GM18868 (cell line): ENCODE data around the gene TRIM22.
"Not testable (repeated sequence)": the region's sequence is repeated elsewhere in the genome, so short reads cannot be mapped to it uniquely, and the experiment has no call there.

Source experiments
- ATAC-seq: cut with Tn5 transposase; IDR thresholded peaks from one replicate; pipeline ENCODE4 v1.9.1; 2021; ENCODE audit warnings: mild to moderate bottlenecking, moderate library complexity; ENCODE audit not compliant: unreplicated experiment

The TRIM22 gene, protein sequence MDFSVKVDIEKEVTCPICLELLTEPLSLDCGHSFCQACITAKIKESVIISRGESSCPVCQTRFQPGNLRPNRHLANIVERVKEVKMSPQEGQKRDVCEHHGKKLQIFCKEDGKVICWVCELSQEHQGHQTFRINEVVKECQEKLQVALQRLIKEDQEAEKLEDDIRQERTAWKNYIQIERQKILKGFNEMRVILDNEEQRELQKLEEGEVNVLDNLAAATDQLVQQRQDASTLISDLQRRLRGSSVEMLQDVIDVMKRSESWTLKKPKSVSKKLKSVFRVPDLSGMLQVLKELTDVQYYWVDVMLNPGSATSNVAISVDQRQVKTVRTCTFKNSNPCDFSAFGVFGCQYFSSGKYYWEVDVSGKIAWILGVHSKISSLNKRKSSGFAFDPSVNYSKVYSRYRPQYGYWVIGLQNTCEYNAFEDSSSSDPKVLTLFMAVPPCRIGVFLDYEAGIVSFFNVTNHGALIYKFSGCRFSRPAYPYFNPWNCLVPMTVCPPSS

DNA sequence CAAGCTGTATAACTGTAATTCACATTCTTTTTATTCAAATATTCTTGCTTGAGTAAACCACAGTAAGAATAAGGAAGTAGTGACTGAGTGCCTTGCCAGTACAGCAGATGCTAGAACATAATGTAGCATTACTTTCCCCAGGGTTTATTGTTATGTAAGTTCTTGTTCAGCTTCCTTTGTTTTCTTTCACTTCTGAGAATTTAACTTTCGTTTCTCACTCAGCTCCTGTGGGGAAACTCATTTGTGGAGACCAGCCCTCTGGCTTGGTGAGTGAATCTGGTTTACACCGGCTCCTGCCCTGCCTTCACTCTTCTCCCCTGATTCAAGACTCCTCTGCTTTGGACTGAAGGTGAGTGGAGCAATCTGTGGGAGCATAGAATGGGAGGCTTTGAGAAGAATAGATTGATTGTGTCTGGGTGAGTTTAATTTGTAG is at the start of gene TRIM22:
Gene TRIM22 (plus strand): TSS at position 240 of the 433 bp plus-strand sequence. CDS start 6,443 bp downstream, outside the sequence.
- peak; percentile 71 for ATAC-seq

DNA sequence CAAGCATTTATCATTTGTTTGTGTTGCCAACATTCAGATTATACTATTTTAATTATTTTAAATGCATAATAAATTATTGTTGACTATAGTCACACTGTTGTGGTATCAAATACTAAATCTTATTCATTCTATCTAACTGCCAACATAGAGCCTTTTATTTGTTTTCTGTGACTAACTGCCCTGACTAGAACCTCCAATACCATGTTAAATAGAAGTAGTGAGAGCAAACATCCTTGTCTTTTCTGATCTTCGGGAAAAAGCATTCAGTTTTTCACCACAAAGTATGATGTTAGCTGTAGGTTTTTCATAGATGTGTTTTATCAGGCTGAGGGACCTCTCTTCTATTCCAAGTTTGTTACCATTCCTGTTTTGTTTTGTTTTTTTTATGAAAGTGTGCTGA is 49.6 kb upstream of the TRIM22 start:
- ATAC-seq, result no peak

DNA sequence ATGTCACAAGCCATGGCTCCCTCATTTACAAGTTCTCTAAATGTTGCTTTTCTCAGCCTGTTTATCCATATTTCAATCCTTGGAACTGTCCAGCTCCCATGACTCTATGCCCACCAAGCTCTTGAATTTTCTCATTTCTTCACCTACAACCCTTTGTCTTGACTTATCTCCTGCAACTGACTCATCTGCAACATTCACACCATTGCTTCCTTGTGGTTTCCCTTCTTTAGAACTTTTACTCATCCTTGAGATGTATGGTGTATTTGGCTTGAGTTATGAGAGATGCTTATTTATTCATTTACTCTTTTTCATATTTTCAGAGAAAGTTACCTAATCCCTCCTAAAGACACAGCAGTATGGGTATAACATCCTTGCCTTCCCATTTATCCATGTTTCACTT is 46.0 kb upstream of the TRIM22 start:
- no peak for ATAC-seq

DNA sequence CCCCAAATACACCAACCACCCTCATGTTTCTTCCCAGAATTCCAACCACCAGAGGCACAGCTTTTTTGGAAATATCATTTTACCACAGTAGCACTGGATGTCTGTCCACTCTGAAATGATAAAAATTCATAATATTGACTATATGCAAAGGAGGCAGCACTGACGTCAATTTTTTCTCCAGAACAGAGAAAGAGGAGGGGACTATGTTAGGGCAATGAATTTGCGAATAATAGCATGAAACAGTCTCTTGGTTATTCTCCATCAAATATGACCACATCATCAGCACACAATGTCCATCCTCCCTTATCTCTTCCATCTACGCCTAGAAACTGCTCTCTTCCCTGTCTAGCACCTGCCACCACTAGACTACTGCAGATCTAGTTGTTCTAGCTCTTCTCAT is 43.5 kb upstream of the TRIM22 start:
- ATAC-seq, result no peak

DNA sequence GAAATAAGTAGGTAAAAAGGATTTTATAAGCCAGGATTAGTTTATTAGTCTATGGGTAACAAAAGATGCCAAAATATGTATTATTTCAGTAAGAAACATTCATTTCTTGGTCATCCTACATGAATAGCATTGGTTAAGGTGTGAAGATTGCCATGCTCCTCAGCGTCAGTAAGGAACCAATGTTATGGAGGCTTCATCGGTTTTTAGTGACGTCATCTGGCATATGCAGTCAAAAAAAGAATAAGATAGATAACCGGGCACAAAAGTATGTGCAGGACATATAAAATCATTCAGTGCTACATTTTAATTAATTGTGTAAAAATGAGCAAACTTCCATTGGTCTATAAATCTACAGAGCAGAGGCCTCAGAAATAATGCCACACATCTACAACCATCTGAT is 34.1 kb upstream of the TRIM22 start:
- no peak for ATAC-seq

DNA sequence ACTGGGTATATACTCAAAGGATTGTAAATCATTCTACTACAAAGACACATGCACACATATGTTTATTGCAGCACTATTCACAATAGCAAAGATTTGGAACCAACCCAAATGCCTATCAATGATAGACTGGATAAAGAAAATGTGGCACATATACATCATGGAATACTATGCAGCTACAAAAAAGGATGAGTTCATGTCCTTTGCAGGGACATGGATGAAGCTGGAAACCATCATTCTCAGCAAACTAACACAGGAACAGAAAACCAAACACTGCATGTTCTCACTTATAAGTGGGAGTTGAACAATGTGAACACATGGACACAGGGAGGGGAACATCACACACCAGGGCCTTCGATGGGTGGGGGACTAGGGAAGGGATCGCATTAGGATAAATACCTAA is 32.6 kb upstream of the TRIM22 start:
- ATAC-seq, result not testable (repeated sequence)

DNA sequence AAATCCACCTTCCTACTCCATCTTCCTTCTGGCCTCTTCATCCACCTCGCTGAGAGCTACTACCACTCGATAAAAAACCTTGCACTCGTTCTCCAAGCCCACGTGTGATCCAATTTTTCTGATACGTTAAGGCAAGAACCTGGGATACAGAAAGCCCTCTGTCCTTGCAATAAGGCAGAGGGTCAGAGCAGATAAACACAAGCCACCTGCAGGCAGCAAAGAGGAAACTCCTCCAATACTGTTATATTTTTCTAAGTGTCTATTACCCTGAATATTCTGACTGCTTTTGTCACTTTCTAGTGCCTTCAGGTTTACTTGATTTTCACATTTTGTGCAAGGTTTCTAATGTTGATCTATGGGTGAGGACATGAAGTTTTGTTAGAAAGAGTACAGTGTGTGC is 31.3 kb upstream of the TRIM22 start:
- no peak for ATAC-seq

DNA sequence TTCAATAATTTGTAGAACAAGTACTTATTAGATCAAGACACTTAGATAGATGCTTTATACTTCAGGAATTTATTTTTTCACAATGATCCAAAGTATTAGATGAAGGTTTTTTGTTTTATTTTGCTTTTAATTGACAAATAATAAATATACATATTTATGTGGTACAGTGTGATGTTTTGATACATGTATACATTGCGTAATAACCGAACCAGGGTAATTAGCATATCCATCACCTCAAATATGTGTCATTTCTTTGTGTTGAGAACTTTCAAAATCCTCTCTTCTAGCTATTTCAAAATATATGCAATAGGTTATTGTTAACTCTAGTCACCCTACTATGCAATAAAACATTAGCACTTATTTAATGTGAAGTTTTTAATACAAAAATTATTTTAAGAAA is 26.1 kb upstream of the TRIM22 start:
- no peak for ATAC-seq

DNA sequence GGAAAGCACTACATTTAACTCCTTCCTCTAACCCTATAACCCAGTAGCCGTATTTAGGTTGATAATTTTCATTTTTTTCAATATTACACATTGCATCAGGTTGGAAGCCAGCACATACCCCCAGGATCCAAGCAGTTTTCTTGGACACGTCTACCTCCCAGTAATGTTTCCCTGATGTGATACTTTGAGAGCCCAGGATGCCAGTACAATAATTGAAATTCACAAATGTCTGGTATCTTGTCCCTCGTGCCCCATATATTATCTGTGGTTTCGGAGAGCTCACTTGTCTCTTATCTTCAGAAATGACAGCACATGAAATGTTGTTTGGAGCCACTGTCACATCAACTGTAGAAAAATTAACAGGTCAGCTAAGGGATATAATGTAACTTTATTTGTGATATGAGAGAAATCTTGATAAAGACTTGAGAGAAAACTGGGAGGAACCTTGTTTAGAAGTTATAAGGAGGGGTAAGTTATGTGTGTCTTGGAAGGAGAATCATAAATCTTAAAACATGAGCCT is 24.5 kb upstream of the TRIM22 start:
- no peak for ATAC-seq

DNA sequence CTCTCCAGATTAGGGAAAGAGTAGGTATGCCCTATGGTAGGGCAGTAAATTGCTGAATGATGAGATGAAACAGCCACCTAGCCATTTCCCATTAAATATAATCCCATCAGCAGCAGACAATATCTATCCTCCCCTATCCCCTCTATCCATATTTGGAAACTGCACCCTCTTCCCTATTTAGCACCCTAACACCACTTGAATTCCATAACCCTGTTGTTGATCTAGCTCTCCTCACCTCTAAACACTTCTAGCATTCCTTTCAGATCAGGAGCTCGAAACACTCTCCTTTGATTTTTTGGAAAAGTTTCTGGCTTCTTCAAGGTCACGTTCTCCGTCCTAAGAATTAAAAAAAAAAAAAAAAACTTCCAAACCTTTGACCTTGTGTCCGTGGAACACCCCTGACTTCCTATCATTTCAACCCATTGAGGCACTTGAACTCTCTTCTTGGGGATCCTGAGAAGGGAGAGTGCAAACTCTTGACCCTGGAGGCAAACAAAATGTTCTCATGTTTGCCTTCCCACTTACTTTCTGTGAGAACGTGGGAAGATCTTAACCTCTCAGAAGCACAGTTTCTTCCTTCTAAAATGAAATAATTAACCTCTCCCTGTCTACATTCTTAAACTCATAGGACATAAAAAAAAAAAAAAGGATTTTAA is 23.7 kb upstream of the TRIM22 start:
- no peak for ATAC-seq

DNA sequence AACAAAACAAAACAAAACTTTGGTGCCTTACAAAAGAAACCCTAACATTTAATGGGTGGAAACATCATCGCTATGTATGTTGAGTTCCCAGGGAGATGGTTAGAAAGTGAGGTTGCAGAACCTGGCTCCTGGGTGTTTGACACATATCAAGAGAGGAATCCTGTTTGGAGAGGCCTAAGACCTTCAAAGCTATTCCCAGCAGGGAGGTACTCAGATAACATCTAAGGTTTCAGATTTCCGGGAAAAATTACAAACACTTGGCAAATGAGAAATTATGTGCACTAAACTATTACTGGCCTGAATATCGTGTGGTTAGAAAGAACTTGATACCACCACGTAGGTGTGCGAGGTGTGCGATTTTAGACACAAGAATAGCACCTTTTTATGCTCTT is 23.2 kb upstream of the TRIM22 start:
- ATAC-seq, result no peak

DNA sequence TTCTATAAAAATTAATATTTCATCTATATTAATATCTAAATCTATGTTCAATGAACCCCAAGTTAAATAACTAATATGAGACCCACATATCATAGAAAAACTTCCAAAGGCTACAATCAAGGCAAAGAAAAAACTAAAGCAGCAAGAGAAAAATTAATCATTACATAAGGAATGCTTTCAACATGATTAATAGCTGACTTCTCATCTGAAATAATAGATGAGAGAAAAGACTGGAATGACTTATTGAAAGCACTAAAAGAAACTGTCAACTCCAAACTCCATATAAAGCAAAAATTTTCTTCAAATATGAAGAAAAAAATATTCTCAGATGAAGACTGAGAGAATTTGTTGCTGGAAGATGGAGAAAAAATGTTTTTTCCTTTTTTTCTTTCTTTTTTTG is 17.8 kb upstream of the TRIM22 start:
- no peak for ATAC-seq

DNA sequence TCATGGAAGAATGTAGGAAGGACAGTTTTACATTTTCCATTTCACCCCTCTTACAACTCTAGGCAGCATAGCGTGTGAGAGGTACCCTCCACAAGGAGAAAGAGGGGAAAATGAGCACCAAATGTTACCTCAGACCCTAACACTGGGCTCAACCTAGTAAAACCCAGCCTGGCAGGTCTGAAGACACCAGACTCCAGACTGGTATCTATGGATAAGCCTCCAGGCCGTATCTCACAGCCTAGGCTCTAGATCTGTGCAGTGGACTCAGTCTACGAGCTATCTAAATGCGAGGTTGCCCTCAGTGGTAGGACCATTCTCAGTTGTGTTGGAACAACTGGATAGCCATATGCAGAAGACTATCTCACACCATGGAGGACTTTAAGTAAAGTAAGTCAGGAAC is 15.2 kb upstream of the TRIM22 start:
- no peak for ATAC-seq

DNA sequence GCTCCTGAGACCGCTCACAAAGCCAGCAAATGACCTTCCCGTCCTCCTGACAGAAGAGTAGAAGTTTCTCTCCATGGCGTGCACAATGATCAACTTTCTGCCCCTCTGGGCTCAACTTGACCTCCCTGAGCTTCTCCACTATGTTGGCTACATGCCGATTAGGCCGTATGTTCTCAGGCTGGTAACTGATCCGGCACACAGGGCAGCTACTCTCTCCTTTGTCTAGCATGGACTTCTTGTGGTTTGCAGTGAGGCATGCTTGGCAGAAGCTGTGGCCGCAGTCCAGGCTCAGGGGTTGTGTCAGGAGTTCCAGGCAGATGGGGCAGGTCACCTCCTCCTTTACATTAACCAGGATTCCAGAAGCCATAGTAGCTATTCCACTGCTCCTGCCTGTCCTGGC is 9.8 kb upstream of the TRIM22 start:
- ATAC-seq, result no peak

DNA sequence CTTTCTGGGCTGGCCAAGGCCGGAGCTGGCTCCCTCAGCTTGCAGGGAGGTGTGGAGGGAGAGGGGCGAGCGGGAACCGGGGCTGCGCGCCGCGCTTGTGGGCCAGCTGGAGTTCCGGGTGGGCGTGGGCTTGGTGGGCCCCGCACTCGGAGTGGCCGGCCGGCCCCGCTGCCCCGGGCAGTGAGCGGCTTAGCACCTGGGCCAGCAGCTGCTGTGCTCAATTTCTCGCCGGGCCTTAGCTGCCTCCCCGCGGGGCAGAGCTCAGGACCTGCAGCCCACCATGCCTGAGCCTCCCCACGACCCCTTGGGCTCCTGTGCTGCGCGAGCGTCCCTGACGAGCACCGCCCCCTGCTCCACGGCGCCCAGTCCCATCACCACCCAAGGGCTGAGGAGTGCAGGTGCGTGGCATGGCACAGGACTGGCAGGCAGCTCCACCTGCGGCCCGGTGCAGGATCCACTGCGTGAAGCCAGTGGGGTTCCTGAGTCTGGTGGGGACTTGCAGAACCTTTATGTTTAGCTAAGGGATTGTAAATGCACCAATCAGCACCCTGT is 6.6 kb upstream of the TRIM22 start:
- not testable (repeated sequence) for ATAC-seq

DNA sequence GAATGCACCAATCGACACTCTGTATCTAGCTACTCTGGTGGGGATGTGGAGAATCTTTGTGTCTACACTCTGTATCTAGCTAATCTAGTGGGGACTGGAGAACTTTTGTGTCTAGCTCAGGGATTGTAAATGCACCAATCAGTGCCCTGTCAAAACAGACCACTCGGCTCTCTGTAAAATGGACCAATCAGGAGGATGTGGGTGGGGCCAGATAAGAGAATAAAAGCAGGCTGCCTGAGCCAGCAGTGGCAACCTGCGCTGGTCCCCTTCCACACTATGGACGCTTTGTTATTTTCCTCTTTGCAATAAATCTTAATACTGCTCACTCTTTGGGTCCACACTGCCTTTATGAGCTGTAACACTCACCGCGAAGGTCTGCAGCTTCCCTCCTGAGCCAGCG is 6.0 kb upstream of the TRIM22 start:
- not testable (repeated sequence) for ATAC-seq

DNA sequence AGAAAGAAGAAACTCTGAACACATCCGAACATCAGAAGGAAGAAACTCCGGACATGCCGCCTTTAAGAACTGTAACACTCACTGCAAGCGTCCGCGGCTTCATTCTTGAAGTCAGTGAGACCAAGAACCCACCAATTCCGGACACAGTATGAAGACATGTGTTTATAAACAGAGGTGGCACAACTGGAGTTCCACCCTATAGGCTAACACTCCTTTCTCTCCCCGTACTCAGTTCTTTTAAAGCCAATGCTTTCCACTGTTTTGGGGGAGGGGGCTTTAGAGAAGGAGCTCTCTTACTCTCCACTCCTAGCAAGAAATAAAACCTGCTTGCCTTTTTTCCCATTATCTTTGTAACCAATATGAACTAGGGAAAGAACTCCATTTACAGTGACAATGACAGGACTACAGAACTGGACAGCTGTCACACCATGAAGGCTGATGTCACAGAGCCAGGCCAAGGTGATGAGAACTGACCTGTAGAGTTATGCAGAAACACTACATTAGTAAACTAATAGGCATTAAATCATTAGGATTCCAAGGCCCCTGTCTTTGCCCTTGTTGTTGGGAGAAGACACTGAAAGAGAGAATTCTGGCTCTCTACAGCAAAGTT is 5.4 kb upstream of the TRIM22 start:
- ATAC-seq, result peak; percentile 15

DNA sequence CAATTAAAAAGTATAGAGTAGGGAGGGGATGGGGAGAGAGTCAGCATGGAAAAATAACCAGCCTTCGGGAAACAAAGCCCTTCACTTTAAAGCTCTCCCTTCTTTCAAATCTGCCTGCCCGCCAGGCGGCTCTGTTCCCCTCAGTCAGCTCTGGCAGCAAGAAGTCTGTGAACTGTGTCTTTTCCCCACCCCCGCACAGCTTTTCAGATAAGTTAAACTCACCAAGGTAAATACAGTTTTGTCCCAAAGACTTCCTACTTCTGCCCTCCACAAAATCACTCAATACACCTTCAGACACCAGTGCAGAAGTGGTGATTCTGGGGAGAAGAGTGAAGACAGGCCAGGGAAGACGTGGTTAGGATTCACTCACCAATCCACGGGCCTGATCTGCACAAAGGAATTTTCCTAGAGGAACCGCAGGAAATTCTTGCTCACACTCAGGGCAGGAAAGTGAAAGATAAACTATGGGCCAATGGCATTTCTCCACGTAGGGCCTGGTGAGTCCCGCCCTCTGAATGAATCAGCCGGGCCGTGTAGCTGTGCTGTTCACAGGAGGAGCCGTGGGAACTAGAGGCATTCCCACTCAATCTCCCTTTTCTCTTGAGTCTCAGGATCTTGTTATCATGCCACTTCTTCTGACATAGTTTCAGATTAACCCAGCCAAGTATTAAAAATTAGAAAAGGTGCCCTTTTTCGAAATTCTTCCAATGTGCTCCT is 4.8 kb upstream of the TRIM22 start, which contains the start of gene TRIM5:
Gene TRIM5 (minus strand): TSS at position 429 of the 717 bp plus-strand sequence. CDS start 4,897 bp downstream, outside the sequence.
- ATAC-seq, result peak; percentile 77

DNA sequence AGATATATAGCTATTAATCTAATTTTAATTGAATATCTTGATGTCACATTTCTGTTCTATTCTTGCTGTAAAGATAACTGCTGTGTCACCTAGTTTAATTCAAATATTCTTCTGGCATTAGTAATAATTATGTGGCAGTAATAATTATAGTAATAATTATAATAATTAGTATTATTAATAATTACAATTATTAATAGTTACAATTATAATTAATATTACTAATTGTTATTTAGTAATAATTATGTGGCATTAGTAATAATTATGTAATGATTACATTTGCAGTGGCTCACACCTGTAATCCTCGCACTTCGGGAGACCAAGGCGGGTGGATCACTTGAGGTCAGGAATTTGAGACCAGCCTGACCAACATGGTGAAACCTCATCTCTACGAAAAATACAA is 3.2 kb upstream of the TRIM22 start:
- ATAC-seq, result no peak

DNA sequence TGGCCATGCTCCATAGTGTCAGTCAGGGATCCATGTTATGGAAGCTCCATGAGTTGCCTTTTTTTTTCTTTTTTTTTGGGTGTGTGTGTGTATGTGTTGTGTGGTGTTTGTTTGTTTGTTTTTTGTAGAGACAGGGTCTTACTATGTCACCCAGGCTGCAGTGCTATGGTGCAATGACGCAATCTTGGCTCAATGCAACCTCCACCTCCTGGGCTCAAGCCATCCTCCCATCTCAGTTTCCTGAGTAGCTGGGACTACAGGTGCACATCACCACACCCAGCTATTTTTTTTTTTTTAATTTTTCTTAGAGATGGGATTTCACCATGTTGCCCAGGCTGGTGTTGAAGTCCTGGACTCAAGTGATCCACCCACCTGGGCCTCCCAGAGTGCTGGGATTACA is 1.1 kb upstream of the TRIM22 start:
- ATAC-seq, result no peak
